Measurements from ENCODE around the gene RAC3.

GRCh38 chr17:82003411-82004381 lies 27.8 kb upstream of the RAC3 start:
- TF ChIP-seq CTCF (conservative IDR thresholded peaks at IDR 0.05; ENCODE audit: low read depth, low read length) (no peak), EZH2 (IDR thresholded peaks at IDR 0.05; ENCODE audit: borderline replicate concordance, low read depth, low read length, poor library complexity, severe bottlenecking) (no peak)
